Measurements from ENCODE around the gene LSS. TPM values are rescaled to one million over a fixed set of nuclear protein-coding genes. Genes with fewer than 3 reads are reported as not detected.

The LSS gene
- total and polyA plus RNA-seq, 2 donors (not counting 3 experiments of a cell fraction or from before 2014, with no cell fraction given) = 120 to 141 TPM

DNA sequence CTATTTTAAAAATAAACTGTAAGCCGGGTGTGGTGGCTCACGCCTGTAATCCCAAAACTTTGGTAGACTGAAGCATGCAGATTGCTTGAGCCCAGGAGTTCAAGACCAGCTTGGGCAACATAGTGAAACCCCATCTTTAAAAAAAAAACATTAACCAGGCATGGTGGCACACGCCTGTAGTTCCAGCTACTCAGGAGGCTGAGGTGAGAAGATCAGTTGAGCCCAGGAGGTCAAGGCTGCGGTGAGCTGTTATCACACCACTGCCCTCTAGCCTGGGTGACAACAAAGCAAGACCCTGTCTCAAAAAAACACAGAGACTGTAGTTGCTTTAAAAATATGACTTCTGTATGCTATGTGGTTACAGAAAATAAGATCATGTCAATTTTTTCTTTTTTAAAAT is 24.3 kb upstream of the LSS start:
- no TSS peak for BruUV-seq (replicated peaks)
- H3K27ac ChIP-seq (ENCODE audit: insufficient read depth, low read depth, low read length) = no peak overlapping the region
- no peak overlapping the region for H3K9ac ChIP-seq (replicated peaks; ENCODE audit: extremely low read depth, insufficient read depth, low read length)
- H3K27me3 ChIP-seq (ENCODE audit: control insufficient read depth in 2 of 2, insufficient read depth in 2 of 2, low read length in 2 of 2) = no peaks in the 10 kb centered on the region
- intact Hi-C loops (cut with micrococcal nuclease) (no loop called here), dilution Hi-C loops (cut with MboI; ENCODE audit: extremely low pct_ligation_motif_present, low sequenced_read_pairs) (no loop called here)
- no peaks in the 10 kb centered on the region for H4K20me1 ChIP-seq (replicated peaks; ENCODE audit: control insufficient read depth, extremely low read depth, insufficient read depth, low read length)
- ChIA-PET CTCF (interaction anchor here (1.0 to 1.8 kb wide), 3 partner anchors 8 to 109 kb away, joined by 3 to 7 read pairs (median 4); no protein-coding TSS in a partner anchor), POLR2A (no interaction called here)
- FAIRE-seq = no peak
- DNase-seq (ENCODE audit: low read depth, low spot score) = no peak
- H3K9me3 ChIP-seq (replicated peaks; ENCODE audit: control insufficient read depth, insufficient read depth, low read length) = no peaks in the 10 kb centered on the region
- no peaks in the 10 kb centered on the region for H3K9me1 ChIP-seq (replicated peaks; ENCODE audit: control insufficient read depth, extremely low read depth, insufficient read depth, low read length)
- no peaks in the 10 kb centered on the region for H3K4me1 ChIP-seq (ENCODE audit: control insufficient read depth, extremely low read depth, insufficient read depth, low read length)
- H3K4me3 ChIP-seq (replicated peaks in 1 of 3; ENCODE audit: insufficient read depth in 1 of 3, low read depth in 1 of 3, low read length in 3 of 3) = no peak overlapping the region
- no peak overlapping the region for H2AFZ ChIP-seq (ENCODE audit: low read depth, low read length)
- no peaks in the 10 kb centered on the region for H3K79me2 ChIP-seq (ENCODE audit: control insufficient read depth, insufficient read depth, low read length)
- H3K36me3 ChIP-seq (ENCODE audit: control insufficient read depth in 2 of 2, extremely low read depth in 1 of 2, insufficient read depth in 2 of 2, low read length in 2 of 2) = peaks cover 21 to 53% of the 10 kb centered on the region in 2 experiments
- H3K4me2 ChIP-seq (ENCODE audit: insufficient read depth, low read length) = no peak overlapping the region
- TF ChIP-seq MYC (IDR thresholded peaks at IDR 0.05; ENCODE audit: low read depth, low read length) = no peak
- TF ChIP-seq POLR2AphosphoS5 (IDR thresholded peaks at IDR 0.05; ENCODE audit: insufficient read depth, low read depth, low read length) = no peak
- TF ChIP-seq, protein P1, sequence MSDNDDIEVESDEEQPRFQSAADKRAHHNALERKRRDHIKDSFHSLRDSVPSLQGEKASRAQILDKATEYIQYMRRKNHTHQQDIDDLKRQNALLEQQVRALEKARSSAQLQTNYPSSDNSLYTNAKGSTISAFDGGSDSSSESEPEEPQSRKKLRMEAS (IDR thresholded peaks at IDR 0.05; ENCODE audit: insufficient read depth, insufficient read length) = no peak
- TF ChIP-seq POLR2A (IDR thresholded peaks at IDR 0.05; ENCODE audit: low read depth, low read length) = no peak

DNA sequence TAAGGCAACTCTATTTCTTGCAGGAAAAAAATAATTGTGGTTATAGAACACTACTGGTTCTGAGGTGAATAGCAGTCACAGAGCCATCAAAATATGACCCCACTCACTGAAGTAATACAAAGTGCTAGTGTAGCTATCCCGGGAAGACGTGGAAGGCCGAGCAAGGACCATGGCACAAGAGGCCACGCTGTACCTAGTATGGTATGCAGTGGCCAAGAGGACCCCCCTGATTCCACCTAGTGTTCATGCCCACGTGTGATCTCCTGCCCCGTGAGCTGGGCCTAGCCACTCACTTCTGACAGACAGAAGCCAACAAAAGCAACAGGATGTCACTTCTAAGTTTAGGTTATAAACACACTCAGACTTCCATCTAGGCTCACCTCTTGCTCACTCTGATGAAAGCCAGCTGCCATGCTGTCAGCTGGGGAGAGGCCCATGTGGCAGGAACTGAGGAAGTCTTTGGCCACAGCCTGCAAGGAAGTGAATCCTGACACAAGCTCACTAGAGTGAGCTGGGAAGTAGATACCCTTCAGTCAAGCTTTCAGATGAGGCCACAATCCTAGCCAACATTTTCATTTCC is 21.7 kb upstream of the LSS start:
- POLR2A ChIA-PET = no interaction called here
- H3K36me3 ChIP-seq (ENCODE audit: control insufficient read depth in 2 of 2, extremely low read depth in 1 of 2, insufficient read depth in 2 of 2, low read length in 2 of 2) = peaks cover 15 to 48% of the 10 kb centered on the region in 2 experiments

More for the DNA sequence above, 21.7 kb upstream of the LSS start:
- H3K4me1 ChIP-seq (ENCODE audit: control insufficient read depth, extremely low read depth, insufficient read depth, low read length) = no peaks in the 10 kb centered on the region
- H4K20me1 ChIP-seq (replicated peaks; ENCODE audit: control insufficient read depth, extremely low read depth, insufficient read depth, low read length) = no peaks in the 10 kb centered on the region
- H3K9me3 ChIP-seq (replicated peaks; ENCODE audit: control insufficient read depth, insufficient read depth, low read length) = no peaks in the 10 kb centered on the region
- BruUV-seq (replicated peaks) = no TSS peak
- intact Hi-C loops (cut with micrococcal nuclease) (no loop called here), dilution Hi-C loops (cut with MboI; ENCODE audit: extremely low pct_ligation_motif_present, low sequenced_read_pairs) (no loop called here)
- H3K27me3 ChIP-seq (ENCODE audit: control insufficient read depth in 2 of 2, insufficient read depth in 2 of 2, low read length in 2 of 2) = no peaks in the 10 kb centered on the region
- DNase-seq (ENCODE audit: low read depth, low spot score) = no peak
- H3K4me3 ChIP-seq (replicated peaks in 1 of 3; ENCODE audit: insufficient read depth in 1 of 3, low read depth in 1 of 3, low read length in 3 of 3) = no peak overlapping the region
- no peak overlapping the region for H3K27ac ChIP-seq (ENCODE audit: insufficient read depth, low read depth, low read length)
- no peak for FAIRE-seq
- H3K4me2 ChIP-seq (ENCODE audit: insufficient read depth, low read length) = no peak overlapping the region
- no peaks in the 10 kb centered on the region for H3K79me2 ChIP-seq (ENCODE audit: control insufficient read depth, insufficient read depth, low read length)
- H3K9ac ChIP-seq (replicated peaks; ENCODE audit: extremely low read depth, insufficient read depth, low read length) = no peak overlapping the region
- H2AFZ ChIP-seq (ENCODE audit: low read depth, low read length) = no peak overlapping the region
- TF ChIP-seq POLR2A (IDR thresholded peaks at IDR 0.05; ENCODE audit: low read depth, low read length) (no peak), EZH2 (IDR thresholded peaks at IDR 0.05; ENCODE audit: borderline replicate concordance, low read depth, low read length, severe bottlenecking) (no peak)
- TF ChIP-seq, protein P2, sequence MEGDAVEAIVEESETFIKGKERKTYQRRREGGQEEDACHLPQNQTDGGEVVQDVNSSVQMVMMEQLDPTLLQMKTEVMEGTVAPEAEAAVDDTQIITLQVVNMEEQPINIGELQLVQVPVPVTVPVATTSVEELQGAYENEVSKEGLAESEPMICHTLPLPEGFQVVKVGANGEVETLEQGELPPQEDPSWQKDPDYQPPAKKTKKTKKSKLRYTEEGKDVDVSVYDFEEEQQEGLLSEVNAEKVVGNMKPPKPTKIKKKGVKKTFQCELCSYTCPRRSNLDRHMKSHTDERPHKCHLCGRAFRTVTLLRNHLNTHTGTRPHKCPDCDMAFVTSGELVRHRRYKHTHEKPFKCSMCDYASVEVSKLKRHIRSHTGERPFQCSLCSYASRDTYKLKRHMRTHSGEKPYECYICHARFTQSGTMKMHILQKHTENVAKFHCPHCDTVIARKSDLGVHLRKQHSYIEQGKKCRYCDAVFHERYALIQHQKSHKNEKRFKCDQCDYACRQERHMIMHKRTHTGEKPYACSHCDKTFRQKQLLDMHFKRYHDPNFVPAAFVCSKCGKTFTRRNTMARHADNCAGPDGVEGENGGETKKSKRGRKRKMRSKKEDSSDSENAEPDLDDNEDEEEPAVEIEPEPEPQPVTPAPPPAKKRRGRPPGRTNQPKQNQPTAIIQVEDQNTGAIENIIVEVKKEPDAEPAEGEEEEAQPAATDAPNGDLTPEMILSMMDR (IDR thresholded peaks at IDR 0.05; ENCODE audit: extremely low read depth in 1 of 2, insufficient read depth in 1 of 2, low read depth in 1 of 2, low read length in 2 of 2) = no peak
- CTCF ChIA-PET = no interaction called here
- no peaks in the 10 kb centered on the region for H3K9me1 ChIP-seq (replicated peaks; ENCODE audit: control insufficient read depth, extremely low read depth, insufficient read depth, low read length)

All from endothelial cell of umbilical vein (primary cell).